ENCODE data around the gene ACP7.
"Not testable (repeated sequence)": the region's sequence is repeated elsewhere in the genome, so short reads cannot be mapped to it uniquely, and the experiment has no call there.

ACP7 gene

DNA sequence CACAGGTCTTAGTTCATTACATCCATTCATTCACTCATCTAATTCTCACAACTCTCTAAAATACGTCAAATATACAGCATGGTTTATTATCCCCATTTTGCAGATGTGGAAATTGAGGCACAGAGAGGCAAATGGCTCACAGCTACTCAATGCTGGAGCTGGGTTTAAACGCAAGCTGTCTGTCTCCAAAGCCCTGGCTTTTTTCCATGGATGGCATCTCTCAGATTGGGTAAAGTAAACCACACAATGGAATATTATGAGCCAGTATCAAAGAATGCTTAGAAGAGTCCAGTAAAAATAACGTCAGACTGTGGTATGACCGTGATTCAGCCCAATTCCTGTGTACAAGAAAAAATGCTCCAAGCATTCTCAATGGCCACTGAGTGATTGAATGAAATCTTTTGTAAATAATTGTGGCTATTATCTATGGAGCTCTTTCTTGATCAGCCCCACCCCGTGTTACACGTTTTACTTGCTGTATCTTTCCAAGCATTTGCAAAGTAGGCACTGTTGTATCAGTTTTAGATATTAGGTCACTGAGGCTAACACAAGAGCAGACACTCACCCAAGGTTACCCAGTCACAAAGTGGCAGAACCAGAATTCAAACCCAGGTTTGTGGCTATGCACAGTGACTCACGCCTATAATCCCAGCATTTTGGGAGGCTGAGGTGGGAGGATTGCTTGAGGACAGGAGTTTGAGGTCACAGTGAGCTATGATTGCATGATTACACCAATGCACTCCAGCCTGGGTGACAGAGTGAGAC is 5.5 kb upstream of the ACP7 start:
- no peak for DNase-seq

GRCh38 chr19:39080431-39080830 is 3.7 kb upstream of the ACP7 start:
- no peak for DNase-seq

GRCh38 chr19:39082167-39082566 is 2.0 kb upstream of the ACP7 start:
- DNase-seq: no peak

GRCh38 chr19:39082745-39083598 is 1.2 kb upstream of the ACP7 start:
- no peak for DNase-seq

DNA sequence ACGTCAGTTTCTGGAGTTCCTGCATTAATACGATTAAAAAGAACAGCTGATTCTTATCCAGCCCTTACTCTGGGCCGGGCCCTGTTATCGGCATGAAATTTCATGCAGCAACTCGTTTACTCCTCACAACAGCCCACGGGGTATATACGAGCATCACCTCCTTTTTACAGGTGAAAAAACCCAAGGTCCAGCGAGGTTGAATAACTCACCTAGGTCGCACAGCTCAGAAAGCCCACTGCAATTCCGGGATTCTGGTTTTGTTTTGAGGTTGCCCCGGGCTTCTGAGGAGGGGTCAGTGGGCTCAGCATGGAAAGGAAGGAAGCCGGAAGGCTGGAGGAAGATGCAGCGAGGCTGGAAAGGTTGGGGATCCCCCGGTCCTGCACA is 577 bp upstream of the ACP7 start:
- DNase-seq: no peak

GRCh38 chr19:39084732-39085080 is 538 bp downstream of the ACP7 start:
- DNase-seq: no peak

- DNase-seq: no peak
Measured at GRCh38 chr19:39085392-39085791, 1.2 kb downstream of the ACP7 start.

DNA sequence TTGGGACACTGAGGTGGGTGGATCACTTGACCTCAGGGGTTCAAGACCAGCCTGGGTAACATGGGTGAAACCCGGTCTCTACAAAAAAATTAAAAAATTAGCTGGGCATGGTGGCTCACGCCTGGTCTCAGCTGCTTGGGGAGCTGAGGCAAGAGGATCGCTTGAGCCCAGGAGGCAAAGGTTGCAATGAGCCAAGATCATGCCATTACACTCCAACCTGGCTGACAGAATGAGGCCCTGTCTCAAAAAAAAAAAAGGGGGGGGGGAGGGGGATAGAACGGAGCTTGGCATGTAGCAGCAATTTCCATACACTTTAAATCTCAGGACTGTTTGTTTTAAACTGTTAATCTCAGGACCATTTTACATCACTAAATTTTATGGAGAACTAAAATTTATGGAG is 2.2 kb downstream of the ACP7 start:
- no peak for DNase-seq

DNA sequence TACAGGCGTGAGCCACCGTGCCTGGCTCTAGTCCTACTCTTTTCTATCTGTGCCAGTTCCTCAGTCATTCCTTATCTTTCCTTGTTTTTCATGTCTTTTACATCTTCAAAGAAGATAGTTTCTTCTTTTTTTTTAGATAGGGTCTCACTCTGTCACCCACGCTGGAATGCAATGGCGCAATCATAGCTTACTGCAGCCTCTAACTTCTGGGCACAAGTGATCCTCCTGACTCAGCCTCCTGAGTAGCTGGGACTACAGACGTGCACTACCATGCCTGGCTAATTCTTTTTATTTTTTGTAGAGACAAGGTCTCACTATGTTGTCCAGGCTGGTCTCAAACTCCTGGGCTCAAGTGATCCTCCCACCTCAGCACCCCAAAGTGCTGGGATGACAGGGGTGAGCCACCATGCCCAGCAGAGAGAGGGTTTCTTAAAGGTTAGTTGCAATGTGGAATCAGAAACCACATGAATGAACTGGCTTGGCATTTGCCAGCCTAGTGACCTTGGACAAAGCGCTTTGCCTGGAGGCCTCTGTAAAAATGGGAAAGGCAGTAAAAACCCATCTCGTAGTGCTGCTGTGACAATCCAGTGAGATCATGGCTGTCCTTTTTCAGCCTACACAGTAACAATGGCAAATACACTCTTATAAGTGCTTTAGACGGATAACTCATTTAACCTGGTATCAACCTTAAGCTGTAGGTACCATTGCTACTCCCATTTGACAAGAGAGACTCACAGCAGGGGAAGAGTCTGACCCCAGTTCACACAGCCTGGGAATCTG is 3.9 kb downstream of the ACP7 start:
- DNase-seq: no peak

GRCh38 chr19:39090016-39090415 is 5.8 kb downstream of the ACP7 start:
- DNase-seq: not testable (repeated sequence)

- DNase-seq: no peak
Measured at GRCh38 chr19:39090881-39091280, 6.7 kb downstream of the ACP7 start.

- DNase-seq: not testable (repeated sequence)
Measured at GRCh38 chr19:39095799-39096540, 11.8 kb downstream of the ACP7 start.

GRCh38 chr19:39097299-39097698 is 13.1 kb downstream of the ACP7 start:
- no peak for DNase-seq

GRCh38 chr19:39097721-39098120 is 13.6 kb downstream of the ACP7 start:
- DNase-seq: no peak

DNA sequence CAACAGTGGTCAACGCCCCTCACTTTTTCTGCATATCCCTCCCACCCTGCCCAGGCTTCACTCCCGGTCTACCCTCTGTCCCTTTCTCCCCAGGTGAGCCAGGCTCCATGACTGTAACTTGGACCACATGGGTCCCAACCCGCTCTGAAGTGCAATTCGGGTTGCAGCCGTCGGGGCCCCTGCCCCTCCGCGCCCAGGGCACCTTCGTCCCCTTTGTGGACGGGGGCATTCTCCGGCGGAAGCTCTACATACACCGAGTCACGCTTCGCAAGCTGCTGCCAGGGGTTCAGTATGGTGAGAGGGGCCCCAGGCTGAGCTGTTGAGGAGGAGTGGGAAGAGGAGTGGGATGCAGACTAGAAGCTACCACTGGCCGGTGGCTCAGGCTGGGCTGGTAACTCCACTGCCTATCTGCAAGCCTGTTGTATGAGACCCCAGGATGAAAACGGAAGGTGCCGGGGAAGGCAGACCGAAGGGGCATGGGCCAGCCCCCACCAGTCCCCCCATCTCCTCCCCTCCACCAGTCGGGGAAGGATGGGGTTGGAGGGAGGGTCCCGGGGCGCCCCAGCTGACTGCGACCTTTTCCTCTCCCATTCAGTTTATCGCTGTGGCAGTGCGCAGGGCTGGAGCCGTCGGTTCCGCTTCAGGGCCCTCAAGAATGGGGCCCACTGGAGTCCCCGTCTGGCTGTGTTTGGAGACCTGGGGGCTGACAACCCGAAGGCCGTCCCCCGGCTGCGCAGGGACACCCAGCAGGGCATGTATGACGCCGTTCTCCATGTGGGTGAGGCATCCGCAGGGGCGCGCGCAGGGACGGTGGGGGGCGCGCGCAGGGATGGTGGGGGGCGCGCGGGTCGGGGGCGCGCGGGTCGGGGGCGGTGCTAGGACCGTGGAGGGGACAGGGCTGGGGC is 14.4 kb downstream of the ACP7 start:
- DNase-seq: no peak

- DNase-seq: no peak
Measured at GRCh38 chr19:39099341-39099740, 15.2 kb downstream of the ACP7 start.

- no peak for DNase-seq
Measured at GRCh38 chr19:39100500-39101166, 16.5 kb downstream of the ACP7 start.

DNA sequence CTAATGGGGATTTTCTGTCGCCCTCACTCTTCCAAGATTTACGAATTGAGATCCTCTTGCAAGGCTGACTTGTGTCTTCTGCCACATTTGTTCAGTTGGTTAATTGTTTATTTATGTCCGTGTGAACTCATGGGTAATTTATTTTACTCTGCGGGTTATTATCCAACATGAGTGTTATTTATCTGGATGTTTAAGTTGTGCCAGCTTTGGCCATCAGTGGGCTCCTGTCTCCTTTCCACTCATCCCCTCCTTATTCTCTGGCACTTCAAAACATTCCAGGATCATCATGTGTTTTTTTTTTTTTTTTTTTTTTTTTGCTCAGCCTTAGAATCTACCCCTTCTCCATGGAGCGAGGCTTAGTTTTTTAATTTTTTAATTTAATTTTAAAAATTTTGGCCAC is 19.0 kb downstream of the ACP7 start:
- DNase-seq: no peak

GRCh38 chr19:39104186-39104596 is 20.0 kb downstream of the ACP7 start:
- DNase-seq: no peak

DNA sequence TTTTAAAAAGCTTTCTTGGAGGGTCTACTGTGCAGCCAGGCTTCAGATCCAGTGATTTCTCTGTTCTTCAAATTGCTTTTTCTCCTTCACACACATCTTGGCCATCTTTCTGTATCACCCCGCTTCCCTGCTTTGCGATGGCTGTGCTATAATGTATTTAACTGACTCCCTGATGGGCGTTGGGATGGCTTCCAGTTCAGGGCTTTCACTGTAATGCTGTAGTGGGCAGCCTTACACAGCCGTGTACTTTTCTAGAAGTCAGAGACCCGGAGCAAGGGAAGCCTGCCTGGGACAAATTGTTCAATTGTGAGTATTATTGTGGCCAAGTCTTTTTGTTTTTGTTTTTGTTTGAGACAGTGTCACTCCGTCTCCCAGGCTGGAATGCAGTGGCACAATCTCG is 22.0 kb downstream of the ACP7 start:
- DNase-seq: no peak

GRCh38 chr19:39109641-39110040 is 25.5 kb downstream of the ACP7 start:
- no peak for DNase-seq

All from activated CD8-positive, alpha-beta memory T cell treated with anti-CD3 and anti-CD28 coated beads for 24 hours (primary cell).